ENCODE measurements around the gene ATP9B.

The ATP9B gene

GRCh38 chr18:79334496-79335233 lies 265.5 kb downstream of the ATP9B start:
- DNase-seq, result no peak

GRCh38 chr18:79335833-79336360 lies 266.7 kb downstream of the ATP9B start:
- DNase-seq, result no peak

- no peak for DNase-seq
Observed at GRCh38 chr18:79336556-79337142, 267.5 kb downstream of the ATP9B start.

GRCh38 chr18:79337184-79337583 lies 268.0 kb downstream of the ATP9B start:
- DNase-seq, result no peak

- no peak for DNase-seq
Observed at GRCh38 chr18:79337620-79338019, 268.4 kb downstream of the ATP9B start.

- DNase-seq, result no peak
Observed at GRCh38 chr18:79339094-79339908, 270.1 kb downstream of the ATP9B start.

GRCh38 chr18:79343567-79344207 lies 274.5 kb downstream of the ATP9B start:
- DNase-seq, result no peak

- DNase-seq, result no peak
Observed at GRCh38 chr18:79344208-79344581, 275.0 kb downstream of the ATP9B start.

- no peak for DNase-seq
Observed at GRCh38 chr18:79345366-79345765, 276.2 kb downstream of the ATP9B start.

- DNase-seq, result no peak
Observed at GRCh38 chr18:79345981-79346380, 276.8 kb downstream of the ATP9B start.

GRCh38 chr18:79348066-79348465 lies 278.9 kb downstream of the ATP9B start:
- no peak for DNase-seq

GRCh38 chr18:79352432-79352831 lies 283.2 kb downstream of the ATP9B start:
- no peak for DNase-seq

GRCh38 chr18:79353267-79353666 lies 284.1 kb downstream of the ATP9B start:
- peak in 7 of 14 donors; percentile 16 to 50 (median 28) for DNase-seq

- DNase-seq, result no peak
Observed at GRCh38 chr18:79354350-79354749, 285.2 kb downstream of the ATP9B start.

GRCh38 chr18:79355433-79356335 lies 286.5 kb downstream of the ATP9B start:
- no peak for DNase-seq

GRCh38 chr18:79356435-79356834 lies 287.2 kb downstream of the ATP9B start:
- no peak for DNase-seq

- DNase-seq, result no peak
Observed at GRCh38 chr18:79360933-79361332, 291.7 kb downstream of the ATP9B start.

GRCh38 chr18:79361766-79362522 lies 292.8 kb downstream of the ATP9B start:
- no peak for DNase-seq

GRCh38 chr18:79365701-79366100 lies 296.5 kb downstream of the ATP9B start:
- DNase-seq, result no peak

GRCh38 chr18:79366177-79367094 lies 297.2 kb downstream of the ATP9B start:
- DNase-seq, result no peak

Measured in C1 segment of cervical spinal cord (tissue), 14 donors.